Measurements from ENCODE around the gene TMEM263. TPM values are rescaled to one million over a fixed set of nuclear protein-coding genes. Genes with fewer than 3 reads are reported as not detected.
A peak's percentile ranks its signal among the peaks of the same experiment; 100 is the strongest.

Gene TMEM263
- total and polyA plus RNA-seq, 9 of the 15 experiments (the other 6 are each of a cell fraction or from before 2014, with no cell fraction given), result 12.6 to 36.7 (median 24.4) TPM

DNA sequence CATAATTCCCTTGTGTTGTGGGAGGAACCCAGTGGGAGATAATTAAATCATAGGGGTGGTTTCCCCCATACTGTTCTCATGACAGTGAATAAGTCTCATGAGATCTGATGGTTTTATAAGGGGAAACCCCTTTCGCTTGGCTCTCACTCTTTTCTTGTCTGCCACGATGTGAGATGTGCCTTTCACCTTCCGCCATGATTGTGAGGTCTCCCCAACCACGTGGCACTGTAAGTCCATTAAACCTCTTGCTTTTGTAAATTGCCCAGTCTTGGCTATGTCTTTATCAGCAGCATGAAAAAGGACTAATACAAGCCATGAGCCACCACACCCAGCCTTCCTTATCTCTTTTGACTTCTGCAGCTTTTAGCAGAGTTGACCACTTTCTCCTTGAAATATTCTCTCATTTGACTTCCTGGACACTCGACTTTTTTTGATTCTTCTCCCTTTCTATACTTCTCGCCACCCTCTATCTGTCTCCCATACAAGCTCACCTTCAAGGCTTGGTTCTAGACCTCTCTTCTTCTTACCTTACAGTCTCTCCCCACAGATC, 29.0 kb downstream of the TMEM263 start (continued):
- 0 out of 6 replicates have a peak, but pooled peaks of 1 of the 3 experiments have one; percentile 1 for TF ChIP-seq CTCF (IDR thresholded peaks at IDR 0.05 in 2 of 3, conservative IDR thresholded peaks at IDR 0.05 in 1 of 3; ENCODE audit: insufficient read depth in 2 of 3, low read depth in 1 of 3, low read length in 3 of 3)
- peak; percentile 81; the same call in 1 of the 2 replicates for TF ChIP-seq CHAMP1 (IDR thresholded peaks at IDR 0.05)
- TF ChIP-seq L3MBTL2 (IDR thresholded peaks at IDR 0.05), result peak; percentile 88
- TF ChIP-seq ELK3 (CRISPR knock-in tag; IDR thresholded peaks at IDR 0.05), result no peak
- no peak for TF ChIP-seq ZNF395 (CRISPR knock-in tag; IDR thresholded peaks at IDR 0.05)
- no peak for TF ChIP-seq GABPB2 (CRISPR knock-in tag; conservative IDR thresholded peaks at IDR 0.05)
- peak in 1 of 2 experiments; percentile 28; a peak in 1 of 4 replicates for TF ChIP-seq ZMIZ1 (IDR thresholded peaks at IDR 0.05; ENCODE audit: low read depth in 2 of 2, low read length in 2 of 2)
- no peak for TF ChIP-seq PRMT5 (CRISPR knock-in tag; IDR thresholded peaks at IDR 0.05)
- TF ChIP-seq DACH1 (IDR thresholded peaks at IDR 0.05; ENCODE audit: partially characterized antibody), result peak; percentile 83
- TF ChIP-seq PCBP2 (IDR thresholded peaks at IDR 0.05; ENCODE audit: low read depth, low read length, poor library complexity, severe bottlenecking), result no peak
- TF ChIP-seq SRSF9 (IDR thresholded peaks at IDR 0.05; ENCODE audit: borderline replicate concordance, low read depth, low read length), result no peak
- TF ChIP-seq BACH1 (tag; IDR thresholded peaks at IDR 0.05), result 0 out of 2 replicates have a peak, but pooled peaks have one; percentile 43
- no peak for TF ChIP-seq POLR2B (IDR thresholded peaks at IDR 0.05; ENCODE audit: low read depth, partially characterized antibody)
- no peak for TF ChIP-seq HNRNPLL (IDR thresholded peaks at IDR 0.05; ENCODE audit: low read depth, low read length, poor library complexity, severe bottlenecking)
- TF ChIP-seq DNMT1 (IDR thresholded peaks at IDR 0.05), result no peak
- TF ChIP-seq ZNF239 (CRISPR knock-in tag; IDR thresholded peaks at IDR 0.05), result no peak
